Measurements from ENCODE around the gene TDRD5. TPM values are rescaled to one million over a fixed set of nuclear protein-coding genes. Genes with fewer than 3 reads are reported as not detected.

The TDRD5 gene
- total RNA-seq, 4 donors from 2014 or later, result 0.16 to 1.5 (median 1.0) TPM

- TF ChIP-seq CTCF (IDR thresholded peaks at IDR 0.05; ENCODE audit: low read depth), result no peak
Observed at GRCh38 chr1:179714159-179714558, 122.5 kb downstream of the TDRD5 start.

GRCh38 chr1:179714623-179715022, 123.0 kb downstream of the TDRD5 start:
- TF ChIP-seq CTCF (IDR thresholded peaks at IDR 0.05; ENCODE audit: low read depth), result no peak

- TF ChIP-seq CTCF (IDR thresholded peaks at IDR 0.05; ENCODE audit: low read depth), result no peak
Observed at GRCh38 chr1:179719272-179719671, 127.6 kb downstream of the TDRD5 start.

- TF ChIP-seq CTCF (IDR thresholded peaks at IDR 0.05; ENCODE audit: low read depth), result no peak
Observed at GRCh38 chr1:179728271-179728670, 136.6 kb downstream of the TDRD5 start.

- TF ChIP-seq CTCF (IDR thresholded peaks at IDR 0.05; ENCODE audit: low read depth), result no peak
Observed at GRCh38 chr1:179729881-179730280, 138.2 kb downstream of the TDRD5 start.

GRCh38 chr1:179731643-179732042, 140.0 kb downstream of the TDRD5 start:
- no peak for TF ChIP-seq CTCF (IDR thresholded peaks at IDR 0.05; ENCODE audit: low read depth)

Small RNAs within 50 kb of the gene (small RNA-seq; reads per million reads assigned to genes)
- gene RNU5F-2P, result not detected

Other genes with a start within 250 kb of the TDRD5 start
- gene AXDND1, start 225.9 kb upstream of the TDRD5 start, total RNA-seq, result 1 to 10 TPM in 1 of 4 donors, not detected in 3; 1.7 TPM
- not detected for gene NPHS2, start 15.9 kb upstream of the TDRD5 start, total RNA-seq
- gene FAM163A, start 151.5 kb downstream of the TDRD5 start, total RNA-seq, result not detected